K562 (cell line): ENCODE results near the gene LRRC61. TPM values are rescaled to one million over a fixed set of nuclear protein-coding genes. Genes with fewer than 3 reads are reported as not detected.

Experiments
- AFF4 ChIP-seq: sonication (generic); formaldehyde crosslinking; IDR thresholded peaks from 2 replicates; pipeline ENCODE4 v1.8.0; 2023; ENCODE audit warnings: mild to moderate bottlenecking, missing genetic modification reagents
- ATF1 ChIP-seq, 2 experiments: fragments of 450-650 bp in 1 of 2; IDR thresholded peaks; 2 replicates each; pipeline ENCODE4 v1.6.1; 2016; ENCODE audit warnings: missing compliant biosample characterization in 1 of 2, missing genetic modification characterization in 1 of 2
- CREM ChIP-seq: IDR thresholded peaks from 2 replicates; pipeline ENCODE4 v1.6.1; 2014; ENCODE audit warnings: antibody characterized with exemption, low read depth
- FOS ChIP-seq: IDR thresholded peaks from 3 replicates; pipeline ENCODE4 v1.6.1; 2011; ENCODE audit not compliant: insufficient read length; ENCODE audit errors: extremely low read depth
- HDAC1 ChIP-seq, 2 experiments: fragments of 450-650 bp; IDR thresholded peaks; 2 replicates each; pipeline ENCODE4 v1.6.1; 2016 to 2017; ENCODE audit warnings: inconsistent platforms in 1 of 2, mild to moderate bottlenecking in 1 of 2, moderate library complexity in 1 of 2
- HMGN3 ChIP-seq: IDR thresholded peaks from 2 replicates; pipeline ENCODE4 v1.6.1; 2011; ENCODE audit warnings: borderline replicate concordance, low read depth, mild to moderate bottlenecking, mixed read lengths, low read length; ENCODE audit not compliant: insufficient read length; ENCODE audit errors: extremely low read depth
- MEIS2 ChIP-seq: fragments of 450-650 bp; IDR thresholded peaks from 2 replicates; pipeline ENCODE4 v1.6.1; 2014; ENCODE audit warnings: mild to moderate bottlenecking; ENCODE audit not compliant: partially characterized antibody
- NR4A1 ChIP-seq, 2 experiments: fragments of 250-450 bp in 1 of 2; fragments of 450-650 bp in 1 of 2; sonication (Bioruptor Pico) in 1 of 2; IDR thresholded peaks; 2 replicates each; pipeline versions ENCODE4 v1.4.0 to v1.6.1; 2016 to 2020; ENCODE audit warnings: mild to moderate bottlenecking in 2 of 2, missing compliant biosample characterization in 1 of 2, missing genetic modification characterization in 1 of 2, moderate library complexity in 1 of 2
- RB1 ChIP-seq: fragments of 450-650 bp; IDR thresholded peaks from 2 replicates; pipeline ENCODE4 v1.6.1; 2017; ENCODE audit warnings: low read depth, mild to moderate bottlenecking
- ZBTB9 ChIP-seq: fragments of 450-650 bp; formaldehyde crosslinking; IDR thresholded peaks from 2 replicates; pipeline ENCODE4 v1.4.0; 2020; ENCODE audit warnings: mild to moderate bottlenecking, moderate library complexity
- ZNF146 ChIP-seq: IDR thresholded peaks from one replicate; pipeline ENCODE4 v1.6.1; 2018; ENCODE audit warnings: missing compliant biosample characterization; ENCODE audit not compliant: unreplicated experiment
- polyA plus RNA-seq, 8 experiments: library from polyadenylated mRNA; depleted of rRNA in 4 of 8; stranded (reverse) in 5 of 8; unstranded in 3 of 8; fragments of >200 nt; fragmentation: Nextera tagmentation in 2 of 8; fragmentation: Illumina TruSeq in 1 of 8; extraction: Ambion mirVana in 2 of 8; extraction: Trizol in 1 of 8; gene quantifications; 2 replicates each; pipeline versions ENCODE4 v1.2.1 to v1.2.3, GENCODE V29; 2011 to 2014; ENCODE audit warnings: inconsistent platforms in 1 of 8, missing spikeins in 1 of 8
- total RNA-seq, 7 experiments: library from RNA; depleted of rRNA in 6 of 7; stranded (reverse); fragments of >200 nt in 6 of 7; fragmentation: Illumina TruSeq in 2 of 7; extraction: Trizol in 2 of 7; gene quantifications; 2 replicates each; pipeline versions ENCODE4 v1.2.1 to v1.2.3, GENCODE V29; 2011 to 2021; ENCODE audit warnings: low replicate concordance in 1 of 7
- TF ChIP-seq, protein P1 (sequence below), 2 experiments: IDR thresholded peaks; 2 replicates each; pipeline ENCODE4 v1.6.1; 2011; ENCODE audit warnings: borderline replicate concordance in 1 of 2, control low read depth in 1 of 2, low read depth in 1 of 2, low read length in 1 of 2, mild to moderate bottlenecking in 1 of 2, mixed read lengths in 1 of 2, moderate library complexity in 1 of 2; ENCODE audit not compliant: insufficient read depth in 1 of 2, insufficient read length in 1 of 2, poor library complexity in 1 of 2, severe bottlenecking in 1 of 2; ENCODE audit errors: extremely low read depth in 1 of 2
- TF ChIP-seq, protein P2 (sequence below): sonication (generic); formaldehyde crosslinking; IDR thresholded peaks from 2 replicates; pipeline ENCODE4 v1.8.0; 2022; ENCODE audit warnings: missing genetic modification reagents, mild to moderate bottlenecking, borderline replicate concordance
- TF ChIP-seq, protein P3 (sequence below): fragments of 250-450 bp; sonication (Bioruptor Pico); IDR thresholded peaks from 2 replicates; pipeline ENCODE4 v1.9.0; 2021; ENCODE audit warnings: mild to moderate bottlenecking, inconsistent platforms

LRRC61 gene
- total and polyA plus RNA-seq, 9 of the 15 experiments (the other 6 are each of a cell fraction or from before 2014, with no cell fraction given): 1.3 to 55.2 (median 35.2) TPM

GRCh38 chr7:150378853-150379440 is 55.8 kb downstream of the LRRC61 start, which contains the start of gene ZNF775 (continued):
- TF ChIP-seq ATF1 (CRISPR knock-in tag; IDR thresholded peaks at IDR 0.05) (no peak), ATF1 (tag; IDR thresholded peaks at IDR 0.05) (peak; percentile 60; the same call in 1 of the 2 replicates), CREM (no peak), ZNF146 (CRISPR knock-in tag) (no peak), FOS (peak; percentile 99), RB1 (peak; percentile 85), HDAC1 (IDR thresholded peaks at IDR 0.05) (peak in 1 of 2 experiments; percentile 59; a peak in 1 of 4 replicates), AFF4 (0 out of 2 replicates have a peak, but pooled peaks have one; percentile 58), NR4A1 (CRISPR knock-in tag; IDR thresholded peaks at IDR 0.05) (no peak), NR4A1 (tag; IDR thresholded peaks at IDR 0.05) (peak; percentile 32; the same call in 1 of the 2 replicates), HMGN3 (peak; percentile 68), MEIS2 (no peak), ZBTB9 (peak; percentile 71)
- TF ChIP-seq, protein P1, sequence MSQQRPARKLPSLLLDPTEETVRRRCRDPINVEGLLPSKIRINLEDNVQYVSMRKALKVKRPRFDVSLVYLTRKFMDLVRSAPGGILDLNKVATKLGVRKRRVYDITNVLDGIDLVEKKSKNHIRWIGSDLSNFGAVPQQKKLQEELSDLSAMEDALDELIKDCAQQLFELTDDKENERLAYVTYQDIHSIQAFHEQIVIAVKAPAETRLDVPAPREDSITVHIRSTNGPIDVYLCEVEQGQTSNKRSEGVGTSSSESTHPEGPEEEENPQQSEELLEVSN (IDR thresholded peaks at IDR 0.05; ENCODE audit: borderline replicate concordance in 1 of 2, extremely low read depth in 1 of 2, insufficient read depth in 1 of 2, insufficient read length in 1 of 2, low read depth in 1 of 2, low read length in 1 of 2, poor library complexity in 1 of 2, severe bottlenecking in 1 of 2): peak; percentile 30 to 79
- TF ChIP-seq, protein P2, sequence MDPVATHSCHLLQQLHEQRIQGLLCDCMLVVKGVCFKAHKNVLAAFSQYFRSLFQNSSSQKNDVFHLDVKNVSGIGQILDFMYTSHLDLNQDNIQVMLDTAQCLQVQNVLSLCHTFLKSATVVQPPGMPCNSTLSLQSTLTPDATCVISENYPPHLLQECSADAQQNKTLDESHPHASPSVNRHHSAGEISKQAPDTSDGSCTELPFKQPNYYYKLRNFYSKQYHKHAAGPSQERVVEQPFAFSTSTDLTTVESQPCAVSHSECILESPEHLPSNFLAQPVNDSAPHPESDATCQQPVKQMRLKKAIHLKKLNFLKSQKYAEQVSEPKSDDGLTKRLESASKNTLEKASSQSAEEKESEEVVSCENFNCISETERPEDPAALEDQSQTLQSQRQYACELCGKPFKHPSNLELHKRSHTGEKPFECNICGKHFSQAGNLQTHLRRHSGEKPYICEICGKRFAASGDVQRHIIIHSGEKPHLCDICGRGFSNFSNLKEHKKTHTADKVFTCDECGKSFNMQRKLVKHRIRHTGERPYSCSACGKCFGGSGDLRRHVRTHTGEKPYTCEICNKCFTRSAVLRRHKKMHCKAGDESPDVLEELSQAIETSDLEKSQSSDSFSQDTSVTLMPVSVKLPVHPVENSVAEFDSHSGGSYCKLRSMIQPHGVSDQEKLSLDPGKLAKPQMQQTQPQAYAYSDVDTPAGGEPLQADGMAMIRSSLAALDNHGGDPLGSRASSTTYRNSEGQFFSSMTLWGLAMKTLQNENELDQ (CRISPR knock-in tag): no peak
- TF ChIP-seq, protein P3, sequence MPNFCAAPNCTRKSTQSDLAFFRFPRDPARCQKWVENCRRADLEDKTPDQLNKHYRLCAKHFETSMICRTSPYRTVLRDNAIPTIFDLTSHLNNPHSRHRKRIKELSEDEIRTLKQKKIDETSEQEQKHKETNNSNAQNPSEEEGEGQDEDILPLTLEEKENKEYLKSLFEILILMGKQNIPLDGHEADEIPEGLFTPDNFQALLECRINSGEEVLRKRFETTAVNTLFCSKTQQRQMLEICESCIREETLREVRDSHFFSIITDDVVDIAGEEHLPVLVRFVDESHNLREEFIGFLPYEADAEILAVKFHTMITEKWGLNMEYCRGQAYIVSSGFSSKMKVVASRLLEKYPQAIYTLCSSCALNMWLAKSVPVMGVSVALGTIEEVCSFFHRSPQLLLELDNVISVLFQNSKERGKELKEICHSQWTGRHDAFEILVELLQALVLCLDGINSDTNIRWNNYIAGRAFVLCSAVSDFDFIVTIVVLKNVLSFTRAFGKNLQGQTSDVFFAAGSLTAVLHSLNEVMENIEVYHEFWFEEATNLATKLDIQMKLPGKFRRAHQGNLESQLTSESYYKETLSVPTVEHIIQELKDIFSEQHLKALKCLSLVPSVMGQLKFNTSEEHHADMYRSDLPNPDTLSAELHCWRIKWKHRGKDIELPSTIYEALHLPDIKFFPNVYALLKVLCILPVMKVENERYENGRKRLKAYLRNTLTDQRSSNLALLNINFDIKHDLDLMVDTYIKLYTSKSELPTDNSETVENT (CRISPR knock-in tag): peak; percentile 96
